ENCODE results near the gene OR13C9.

DNA sequence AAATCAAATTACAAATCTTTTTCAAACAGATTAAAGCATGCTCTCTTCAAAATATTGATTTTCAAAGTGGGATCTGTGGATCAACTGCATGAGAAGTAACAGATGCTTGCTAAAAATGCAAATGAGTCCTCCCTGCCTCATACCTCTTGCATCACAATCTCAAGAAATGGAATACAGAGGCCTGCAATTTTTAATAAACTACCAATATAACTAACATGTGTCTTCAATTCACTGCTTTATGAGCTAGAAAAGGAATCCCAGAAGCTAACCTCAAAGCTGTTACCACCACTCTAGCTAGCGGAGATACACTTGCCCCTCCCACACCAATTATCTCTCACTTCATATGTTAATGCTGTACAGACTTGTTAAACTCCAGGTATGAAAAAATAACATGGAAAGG is 28.4 kb downstream of the OR13C9 start:
- TF ChIP-seq NFIC (IDR thresholded peaks at IDR 0.05; ENCODE audit: low read depth, low read length) = no peak
- TF ChIP-seq ZZZ3 (IDR thresholded peaks at IDR 0.05; ENCODE audit: control insufficient read depth, insufficient read length, low read depth) = no peak
- TF ChIP-seq, protein P1, sequence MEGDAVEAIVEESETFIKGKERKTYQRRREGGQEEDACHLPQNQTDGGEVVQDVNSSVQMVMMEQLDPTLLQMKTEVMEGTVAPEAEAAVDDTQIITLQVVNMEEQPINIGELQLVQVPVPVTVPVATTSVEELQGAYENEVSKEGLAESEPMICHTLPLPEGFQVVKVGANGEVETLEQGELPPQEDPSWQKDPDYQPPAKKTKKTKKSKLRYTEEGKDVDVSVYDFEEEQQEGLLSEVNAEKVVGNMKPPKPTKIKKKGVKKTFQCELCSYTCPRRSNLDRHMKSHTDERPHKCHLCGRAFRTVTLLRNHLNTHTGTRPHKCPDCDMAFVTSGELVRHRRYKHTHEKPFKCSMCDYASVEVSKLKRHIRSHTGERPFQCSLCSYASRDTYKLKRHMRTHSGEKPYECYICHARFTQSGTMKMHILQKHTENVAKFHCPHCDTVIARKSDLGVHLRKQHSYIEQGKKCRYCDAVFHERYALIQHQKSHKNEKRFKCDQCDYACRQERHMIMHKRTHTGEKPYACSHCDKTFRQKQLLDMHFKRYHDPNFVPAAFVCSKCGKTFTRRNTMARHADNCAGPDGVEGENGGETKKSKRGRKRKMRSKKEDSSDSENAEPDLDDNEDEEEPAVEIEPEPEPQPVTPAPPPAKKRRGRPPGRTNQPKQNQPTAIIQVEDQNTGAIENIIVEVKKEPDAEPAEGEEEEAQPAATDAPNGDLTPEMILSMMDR (IDR thresholded peaks at IDR 0.05 in 2 of 3, conservative IDR thresholded peaks at IDR 0.05 in 1 of 3; ENCODE audit: control insufficient read depth in 2 of 3, extremely low read depth in 1 of 3, insufficient read depth in 1 of 3, low read depth in 3 of 3, low read length in 3 of 3) = no peak
- TF ChIP-seq TAF1 (IDR thresholded peaks at IDR 0.05; ENCODE audit: borderline replicate concordance, low read depth, low read length) = no peak
- TF ChIP-seq POLR2A (IDR thresholded peaks at IDR 0.05; ENCODE audit: low read depth, low read length) = no peak
- TF ChIP-seq, protein P2, sequence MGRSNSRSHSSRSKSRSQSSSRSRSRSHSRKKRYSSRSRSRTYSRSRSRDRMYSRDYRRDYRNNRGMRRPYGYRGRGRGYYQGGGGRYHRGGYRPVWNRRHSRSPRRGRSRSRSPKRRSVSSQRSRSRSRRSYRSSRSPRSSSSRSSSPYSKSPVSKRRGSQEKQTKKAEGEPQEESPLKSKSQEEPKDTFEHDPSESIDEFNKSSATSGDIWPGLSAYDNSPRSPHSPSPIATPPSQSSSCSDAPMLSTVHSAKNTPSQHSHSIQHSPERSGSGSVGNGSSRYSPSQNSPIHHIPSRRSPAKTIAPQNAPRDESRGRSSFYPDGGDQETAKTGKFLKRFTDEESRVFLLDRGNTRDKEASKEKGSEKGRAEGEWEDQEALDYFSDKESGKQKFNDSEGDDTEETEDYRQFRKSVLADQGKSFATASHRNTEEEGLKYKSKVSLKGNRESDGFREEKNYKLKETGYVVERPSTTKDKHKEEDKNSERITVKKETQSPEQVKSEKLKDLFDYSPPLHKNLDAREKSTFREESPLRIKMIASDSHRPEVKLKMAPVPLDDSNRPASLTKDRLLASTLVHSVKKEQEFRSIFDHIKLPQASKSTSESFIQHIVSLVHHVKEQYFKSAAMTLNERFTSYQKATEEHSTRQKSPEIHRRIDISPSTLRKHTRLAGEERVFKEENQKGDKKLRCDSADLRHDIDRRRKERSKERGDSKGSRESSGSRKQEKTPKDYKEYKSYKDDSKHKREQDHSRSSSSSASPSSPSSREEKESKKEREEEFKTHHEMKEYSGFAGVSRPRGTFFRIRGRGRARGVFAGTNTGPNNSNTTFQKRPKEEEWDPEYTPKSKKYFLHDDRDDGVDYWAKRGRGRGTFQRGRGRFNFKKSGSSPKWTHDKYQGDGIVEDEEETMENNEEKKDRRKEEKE (IDR thresholded peaks at IDR 0.05) = no peak
- TF ChIP-seq, protein P3, sequence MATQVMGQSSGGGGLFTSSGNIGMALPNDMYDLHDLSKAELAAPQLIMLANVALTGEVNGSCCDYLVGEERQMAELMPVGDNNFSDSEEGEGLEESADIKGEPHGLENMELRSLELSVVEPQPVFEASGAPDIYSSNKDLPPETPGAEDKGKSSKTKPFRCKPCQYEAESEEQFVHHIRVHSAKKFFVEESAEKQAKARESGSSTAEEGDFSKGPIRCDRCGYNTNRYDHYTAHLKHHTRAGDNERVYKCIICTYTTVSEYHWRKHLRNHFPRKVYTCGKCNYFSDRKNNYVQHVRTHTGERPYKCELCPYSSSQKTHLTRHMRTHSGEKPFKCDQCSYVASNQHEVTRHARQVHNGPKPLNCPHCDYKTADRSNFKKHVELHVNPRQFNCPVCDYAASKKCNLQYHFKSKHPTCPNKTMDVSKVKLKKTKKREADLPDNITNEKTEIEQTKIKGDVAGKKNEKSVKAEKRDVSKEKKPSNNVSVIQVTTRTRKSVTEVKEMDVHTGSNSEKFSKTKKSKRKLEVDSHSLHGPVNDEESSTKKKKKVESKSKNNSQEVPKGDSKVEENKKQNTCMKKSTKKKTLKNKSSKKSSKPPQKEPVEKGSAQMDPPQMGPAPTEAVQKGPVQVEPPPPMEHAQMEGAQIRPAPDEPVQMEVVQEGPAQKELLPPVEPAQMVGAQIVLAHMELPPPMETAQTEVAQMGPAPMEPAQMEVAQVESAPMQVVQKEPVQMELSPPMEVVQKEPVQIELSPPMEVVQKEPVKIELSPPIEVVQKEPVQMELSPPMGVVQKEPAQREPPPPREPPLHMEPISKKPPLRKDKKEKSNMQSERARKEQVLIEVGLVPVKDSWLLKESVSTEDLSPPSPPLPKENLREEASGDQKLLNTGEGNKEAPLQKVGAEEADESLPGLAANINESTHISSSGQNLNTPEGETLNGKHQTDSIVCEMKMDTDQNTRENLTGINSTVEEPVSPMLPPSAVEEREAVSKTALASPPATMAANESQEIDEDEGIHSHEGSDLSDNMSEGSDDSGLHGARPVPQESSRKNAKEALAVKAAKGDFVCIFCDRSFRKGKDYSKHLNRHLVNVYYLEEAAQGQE (IDR thresholded peaks at IDR 0.05; ENCODE audit: low read depth, low read length) = no peak
- TF ChIP-seq GATAD2B (conservative IDR thresholded peaks at IDR 0.05; ENCODE audit: low read depth) = no peak
- TF ChIP-seq CREB1 (IDR thresholded peaks at IDR 0.05; ENCODE audit: low read depth) = no peak

Data from GM12878 (cell line).